ENCODE data around the gene GLCCI1.

Gene GLCCI1

GRCh38 chr7:7962851-7963250 is 5.7 kb upstream of the GLCCI1 start:
- no peak for DNase-seq

GRCh38 chr7:7964250-7964649 is 4.3 kb upstream of the GLCCI1 start:
- DNase-seq, result no peak

- DNase-seq, result no peak
Observed at GRCh38 chr7:7964691-7965090, 3.9 kb upstream of the GLCCI1 start.

GRCh38 chr7:7965301-7965700 is 3.3 kb upstream of the GLCCI1 start:
- no peak for DNase-seq

- no peak for DNase-seq
Observed at GRCh38 chr7:7966141-7966734, 2.4 kb upstream of the GLCCI1 start.

- DNase-seq, result no peak
Observed at GRCh38 chr7:7967886-7968543, 581 bp upstream of the GLCCI1 start.

- peak in 40 of 56 donors; percentile 4 to 78 (median 40) for DNase-seq
Observed at GRCh38 chr7:7969306-7970236, 975 bp downstream of the GLCCI1 start.

- peak in 6 of 56 donors; percentile 1 to 34 (median 20) for DNase-seq
Observed at GRCh38 chr7:7970237-7970530, 1.6 kb downstream of the GLCCI1 start.

GRCh38 chr7:7970531-7971307 is 2.1 kb downstream of the GLCCI1 start:
- DNase-seq, result peak in 18 of 56 donors; percentile 1 to 42 (median 10)

GRCh38 chr7:7971308-7972040 is 2.9 kb downstream of the GLCCI1 start:
- peak in 2 of 56 donors; percentile 4 to 10 for DNase-seq

- peak in 28 of 56 donors; percentile 1 to 38 (median 14) for DNase-seq
Observed at GRCh38 chr7:7972128-7972527, 3.5 kb downstream of the GLCCI1 start.

- DNase-seq, result no peak
Observed at GRCh38 chr7:7972922-7973594, 4.5 kb downstream of the GLCCI1 start.

GRCh38 chr7:7976677-7977076 is 8.1 kb downstream of the GLCCI1 start:
- no peak for DNase-seq

GRCh38 chr7:7977774-7978173 is 9.2 kb downstream of the GLCCI1 start:
- no peak for DNase-seq

GRCh38 chr7:7978860-7979259 is 10.3 kb downstream of the GLCCI1 start:
- DNase-seq, result no peak

- DNase-seq, result no peak
Observed at GRCh38 chr7:7979558-7979957, 11.0 kb downstream of the GLCCI1 start.

- DNase-seq, result no peak
Observed at GRCh38 chr7:7980134-7980533, 11.5 kb downstream of the GLCCI1 start.

GRCh38 chr7:7982904-7983303 is 14.3 kb downstream of the GLCCI1 start:
- DNase-seq, result no peak

GRCh38 chr7:7984424-7984823 is 15.8 kb downstream of the GLCCI1 start:
- no peak for DNase-seq

- DNase-seq, result no peak
Observed at GRCh38 chr7:7988706-7989105, 20.1 kb downstream of the GLCCI1 start.

All from nucleus accumbens (tissue), 56 donors.